IMR-90 (cell line): ENCODE results near the gene PMCH. TPM values are rescaled to one million over a fixed set of nuclear protein-coding genes. Genes with fewer than 3 reads are reported as not detected.

Source experiments
- microRNA-seq, 2 experiments: library from miRNA; stranded (forward) in 1 of 2; unstranded in 1 of 2; fragments of 10-50 nt in 1 of 2; fragments of <30 nt in 1 of 2; gene quantifications in 1 of 2; microRNA quantifications in 1 of 2; one replicate each; pipeline versions ENCODE3 to v1.1.0; 2013 to 2020; ENCODE audit not compliant: insufficient read depth in 1 of 2, insufficient read length in 1 of 2, unreplicated experiment in 1 of 2
- polyA plus RNA-seq, 3 experiments: library from polyadenylated mRNA; depleted of rRNA; stranded (reverse); fragments of >200 nt; gene quantifications; 2 replicates each; pipeline ENCODE4 v1.2.3, GENCODE V29; 2012; ENCODE audit warnings: low replicate concordance in 1 of 3
- small RNA-seq, 5 experiments: library from RNA; depleted of rRNA; stranded (forward); fragments of <200 nt; gene quantifications; one replicate each; pipeline ENCODE3, GENCODE V24; 2012
- total RNA-seq: library from RNA; depleted of rRNA; stranded (reverse); fragments of >200 nt; gene quantifications from 2 replicates; pipeline ENCODE4 v1.2.3, GENCODE V29; 2012; rRNA removed

PMCH gene
- total and polyA plus RNA-seq, 2 of the 4 experiments (the other 2 are of a cell fraction): not detected

Small RNAs within 50 kb of the gene (microRNA-seq; reads per million reads assigned to microRNA genes)
- not detected for gene RN7SL793P (ENCODE audit: insufficient read depth, insufficient read length)

Small RNAs within 50 kb of the gene (small RNA-seq; reads per million reads assigned to genes)
- gene RN7SL793P: 0 reads per million in 5 experiments

Other genes with a start within 250 kb of the PMCH start
- gene WASHC3, start 135.8 kb downstream of the PMCH start, total RNA-seq: 82.8 and 87.1 TPM in 2 replicates
- gene WASHC3, start 135.8 kb downstream of the PMCH start, polyA plus RNA-seq (2012; rRNA removed): 52.7 and 54.8 TPM in 2 replicates
- gene NUP37, start 77.7 kb downstream of the PMCH start, total RNA-seq: 55.0 and 71.9 TPM in 2 replicates
- 28.4 and 41.1 TPM in 2 replicates for gene NUP37, start 77.7 kb downstream of the PMCH start, polyA plus RNA-seq (2012; rRNA removed)
- gene PARPBP, start 77.7 kb downstream of the PMCH start, total RNA-seq: 7.2 and 15.6 TPM in 2 replicates
- gene PARPBP, start 77.7 kb downstream of the PMCH start, polyA plus RNA-seq (2012; rRNA removed): 3.0 and 4.8 TPM in 2 replicates